H9 (cell line): ENCODE measurements around the gene CELF4. TPM values are rescaled to one million over a fixed set of nuclear protein-coding genes. Genes with fewer than 3 reads are reported as not detected.

Experiments used
- DNase-seq: peaks from one replicate; pipeline ENCODE4 v3.0.0-alpha.2; 2017
- H2AFZ ChIP-seq: one replicate; pipeline ENCODE4 v1.6.1; 2013; ENCODE audit warnings: mild to moderate bottlenecking, low read length, control low read depth, moderate library complexity
- H2AK5ac ChIP-seq: 2 replicates; pipeline ENCODE4 v1.6.1; 2013; ENCODE audit warnings: low read length, control low read depth, mixed read lengths; ENCODE audit not compliant: insufficient read length
- H2BK120ac ChIP-seq: one replicate; pipeline ENCODE4 v1.6.1; 2013; ENCODE audit warnings: low read depth, mild to moderate bottlenecking, low read length, control low read depth, inconsistent platforms; ENCODE audit not compliant: poor library complexity, severe bottlenecking
- H2BK12ac ChIP-seq: 2 replicates; pipeline ENCODE4 v1.6.1; 2013; ENCODE audit warnings: low read length, control low read depth, mixed read lengths, low read depth; ENCODE audit not compliant: insufficient read length
- H2BK15ac ChIP-seq: 2 replicates; pipeline ENCODE4 v1.6.1; 2013; ENCODE audit warnings: low read depth, low read length, control low read depth
- H2BK20ac ChIP-seq: one replicate; pipeline ENCODE4 v1.6.1; 2013; ENCODE audit warnings: low read depth, mild to moderate bottlenecking, low read length, control low read depth, inconsistent platforms; ENCODE audit not compliant: poor library complexity, severe bottlenecking
- H2BK5ac ChIP-seq: 2 replicates; pipeline ENCODE4 v1.6.1; 2013; ENCODE audit warnings: low read length, control low read depth, mixed read lengths; ENCODE audit not compliant: insufficient read length
- H3K14ac ChIP-seq: 2 replicates; pipeline ENCODE4 v1.6.1; 2013; ENCODE audit warnings: low read length, control low read depth; ENCODE audit not compliant: insufficient read depth
- H3K18ac ChIP-seq: 2 replicates; pipeline ENCODE4 v1.6.1; 2013; ENCODE audit warnings: low read depth, mild to moderate bottlenecking, mixed read lengths, low read length, control low read depth; ENCODE audit not compliant: insufficient read length
- H3K23ac ChIP-seq: 2 replicates; pipeline ENCODE4 v1.6.1; 2013; ENCODE audit warnings: low read length, control low read depth, mixed read lengths, low read depth; ENCODE audit not compliant: insufficient read length
- H3K23me2 ChIP-seq: 2 replicates; pipeline ENCODE4 v1.6.1; 2013; ENCODE audit warnings: low read depth, mild to moderate bottlenecking, mixed read lengths, low read length, control low read depth; ENCODE audit not compliant: insufficient read length, poor library complexity, severe bottlenecking
- H3K27ac ChIP-seq: 2 replicates; pipeline ENCODE4 v1.5.1; 2013; ENCODE audit warnings: low read length, control low read depth, mixed read lengths, low read depth; ENCODE audit not compliant: insufficient read length
- H3K27me3 ChIP-seq: 2 replicates; pipeline ENCODE4 v1.6.1; 2013; ENCODE audit warnings: low read length, control low read depth, inconsistent platforms; ENCODE audit not compliant: insufficient read depth
- H3K4ac ChIP-seq: 2 replicates; pipeline ENCODE4 v1.6.1; 2013; ENCODE audit warnings: low read depth, mild to moderate bottlenecking, control low read depth, inconsistent platforms, low read length, moderate library complexity
- H3K4me1 ChIP-seq: 2 replicates; pipeline ENCODE4 v1.6.1; 2013; ENCODE audit warnings: low read length, control low read depth, inconsistent platforms; ENCODE audit not compliant: insufficient read depth
- H3K4me2 ChIP-seq: 2 replicates; pipeline ENCODE4 v1.6.1; 2013; ENCODE audit warnings: low read length, control low read depth, mixed read lengths; ENCODE audit not compliant: insufficient read length, insufficient read depth
- H3K56ac ChIP-seq: 2 replicates; pipeline ENCODE4 v1.6.1; 2013; ENCODE audit warnings: low read depth, mild to moderate bottlenecking, mixed read lengths, low read length, control low read depth; ENCODE audit not compliant: insufficient read length
- H3K79me1 ChIP-seq: 2 replicates; pipeline ENCODE4 v1.6.1; 2013; ENCODE audit warnings: low read depth, mild to moderate bottlenecking, moderate library complexity, low read length, control low read depth, inconsistent platforms; ENCODE audit not compliant: insufficient read depth, poor library complexity, severe bottlenecking
- H3K79me2 ChIP-seq: 2 replicates; pipeline ENCODE4 v1.6.1; 2013; ENCODE audit warnings: low read length, control low read depth, inconsistent platforms; ENCODE audit not compliant: insufficient read depth
- H3K9ac ChIP-seq: 2 replicates; pipeline ENCODE4 v1.6.1; 2013; ENCODE audit warnings: low read length, control low read depth, mixed read lengths; ENCODE audit not compliant: insufficient read length; ENCODE audit errors: extremely low read depth
- H3K9me3 ChIP-seq: one replicate; pipeline ENCODE4 v1.6.1; 2013; ENCODE audit warnings: low read depth, low read length, inconsistent platforms; ENCODE audit not compliant: control insufficient read depth
- H3T11ph ChIP-seq: one replicate; pipeline ENCODE4 v1.6.1; 2013; ENCODE audit warnings: mild to moderate bottlenecking, low read length, control low read depth, inconsistent platforms
- H4K20me1 ChIP-seq: one replicate; pipeline ENCODE4 v1.6.1; 2013; ENCODE audit not compliant: control insufficient read depth, insufficient read length, insufficient read depth
- H4K5ac ChIP-seq: 2 replicates; pipeline ENCODE4 v1.6.1; 2013; ENCODE audit warnings: low read depth, mild to moderate bottlenecking, mixed read lengths, low read length, control low read depth; ENCODE audit not compliant: insufficient read length
- H4K8ac ChIP-seq: replicated peaks from 2 replicates; pipeline ENCODE4 v1.6.1; 2013; ENCODE audit warnings: low read length, control low read depth, mixed read lengths, low read depth; ENCODE audit not compliant: insufficient read length
- H4K91ac ChIP-seq: 2 replicates; pipeline ENCODE4 v1.6.1; 2013; ENCODE audit warnings: low read depth, mild to moderate bottlenecking, moderate library complexity, mixed read lengths, low read length, control low read depth; ENCODE audit not compliant: insufficient read length
- H3K27ac Mint-ChIP-seq, 3 experiments: 2 replicates in 2 of 3; 3 replicates in 1 of 3; pipeline ENCODE4 v1.8.0; 2020 to 2021; ENCODE audit warnings: mixed read lengths in 3 of 3, mild to moderate bottlenecking in 1 of 3, moderate library complexity in 1 of 3
- H3K27me3 Mint-ChIP-seq: 2 replicates; pipeline ENCODE4 v1.8.0; 2021; ENCODE audit warnings: low read depth, mild to moderate bottlenecking, moderate library complexity, mixed read lengths
- H3K36me3 Mint-ChIP-seq, 3 experiments: 2 replicates in 2 of 3; 3 replicates in 1 of 3; pipeline ENCODE4 v1.8.0; 2020 to 2021; ENCODE audit warnings: low read depth in 3 of 3, mixed read lengths in 3 of 3; ENCODE audit not compliant: insufficient read depth in 1 of 3
- H3K4me1 Mint-ChIP-seq, 2 experiments: 2 replicates each; pipeline ENCODE4 v1.8.0; 2020; ENCODE audit warnings: mixed read lengths in 2 of 2
- H3K4me3 Mint-ChIP-seq, 2 experiments: 2 replicates in 1 of 2; 3 replicates in 1 of 2; pipeline ENCODE4 v1.8.0; 2020 to 2021; ENCODE audit warnings: mild to moderate bottlenecking in 2 of 2, mixed read lengths in 2 of 2, moderate library complexity in 1 of 2
- H3K9me3 Mint-ChIP-seq, 2 experiments: 2 replicates in 1 of 2; 3 replicates in 1 of 2; pipeline ENCODE4 v1.8.0; 2020; ENCODE audit warnings: mild to moderate bottlenecking in 2 of 2, mixed read lengths in 2 of 2, moderate library complexity in 1 of 2
- whole genome bisulfite sequencing: extraction: QIAGEN DNeasy Blood & Tissue Kit; methylation state at CpG from one replicate; pipeline ENCODE4 v1.1.7; 2013; ENCODE audit warnings: missing lambda C conversion rate, low lambda C conversion rate, mixed read lengths; ENCODE audit not compliant: insufficient read length; ENCODE audit errors: extremely low coverage; 5-methylcytosine and 5-hydroxymethylcytosine counted together
- total RNA-seq: library from RNA; stranded (reverse); gene quantifications from 2 replicates; pipeline ENCODE4 v1.2.1, GENCODE V29; 2021
- TF ChIP-seq, protein P1 (sequence below): fragments of 200-600 bp; sonication (generic); conservative IDR thresholded peaks from 3 replicates; pipeline ENCODE4 v1.8.0; 2021; ENCODE audit warnings: antibody characterized with exemption, mild to moderate bottlenecking

The CELF4 gene
- total RNA-seq, 1 experiment from 2014 or later: 1.1 TPM

DNA sequence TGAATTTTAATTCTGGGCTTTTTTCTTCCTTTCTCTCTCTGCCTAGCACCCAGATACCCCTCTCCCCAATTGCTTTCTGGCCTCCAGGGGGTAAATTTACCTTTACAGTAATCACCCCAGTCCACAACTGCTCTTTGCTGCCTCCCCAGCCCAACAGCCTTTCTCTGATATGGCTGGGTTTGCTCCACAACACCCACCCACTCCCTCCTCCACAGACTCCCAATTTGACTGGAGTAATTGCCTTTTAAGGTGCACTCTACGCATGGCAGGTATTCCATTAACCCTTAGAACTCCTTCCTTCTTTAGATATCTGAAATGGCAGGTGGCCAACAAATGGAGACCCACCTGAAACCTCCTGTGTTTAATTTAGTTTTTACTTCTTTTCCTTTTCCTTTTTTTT, 3.6 kb downstream of the CELF4 start:
- no peak overlapping the region for H3K4me2 ChIP-seq
- no peak overlapping the region for H3K27ac ChIP-seq
- no peak overlapping the region for H2BK5ac ChIP-seq
- H3K4me1 ChIP-seq: no peaks in the 10 kb centered on the region; the same call in 1 of the 2 replicates
- H2BK15ac ChIP-seq: no peak overlapping the region
- no peak overlapping the region for H3K9ac ChIP-seq
- H3K14ac ChIP-seq: no peak overlapping the region
- H3K27ac Mint-ChIP-seq: no peak overlapping the region
- H4K5ac ChIP-seq: no peak overlapping the region
- no peaks in the 10 kb centered on the region for H3K79me2 ChIP-seq
- peaks cover 13 to 19% of the 10 kb centered on the region in 2 experiments for H3K4me1 Mint-ChIP-seq
- no peaks in the 10 kb centered on the region for H3K36me3 Mint-ChIP-seq
- no peak overlapping the region for H2BK20ac ChIP-seq
- no peak overlapping the region for H4K91ac ChIP-seq
- H3K23me2 ChIP-seq: peaks cover 15% of the 10 kb centered on the region
- H3K23ac ChIP-seq: no peak overlapping the region
- H3K27me3 Mint-ChIP-seq: peaks cover 92% of the 10 kb centered on the region
- no peak overlapping the region for H3K18ac ChIP-seq
- no peak overlapping the region for H4K8ac ChIP-seq
- H4K20me1 ChIP-seq: no peaks in the 10 kb centered on the region
- H3K79me1 ChIP-seq: no peaks in the 10 kb centered on the region
- H2AK5ac ChIP-seq: no peak overlapping the region
- no peaks in the 10 kb centered on the region for H3K9me3 Mint-ChIP-seq
- H3K4ac ChIP-seq: no peak overlapping the region
- H3T11ph ChIP-seq: no peak overlapping the region
- DNase-seq: no peak
- no peaks in the 10 kb centered on the region for H3K9me3 ChIP-seq
- H2BK12ac ChIP-seq: no peak overlapping the region
- no peak overlapping the region for H2AFZ ChIP-seq
- TF ChIP-seq, protein P1, sequence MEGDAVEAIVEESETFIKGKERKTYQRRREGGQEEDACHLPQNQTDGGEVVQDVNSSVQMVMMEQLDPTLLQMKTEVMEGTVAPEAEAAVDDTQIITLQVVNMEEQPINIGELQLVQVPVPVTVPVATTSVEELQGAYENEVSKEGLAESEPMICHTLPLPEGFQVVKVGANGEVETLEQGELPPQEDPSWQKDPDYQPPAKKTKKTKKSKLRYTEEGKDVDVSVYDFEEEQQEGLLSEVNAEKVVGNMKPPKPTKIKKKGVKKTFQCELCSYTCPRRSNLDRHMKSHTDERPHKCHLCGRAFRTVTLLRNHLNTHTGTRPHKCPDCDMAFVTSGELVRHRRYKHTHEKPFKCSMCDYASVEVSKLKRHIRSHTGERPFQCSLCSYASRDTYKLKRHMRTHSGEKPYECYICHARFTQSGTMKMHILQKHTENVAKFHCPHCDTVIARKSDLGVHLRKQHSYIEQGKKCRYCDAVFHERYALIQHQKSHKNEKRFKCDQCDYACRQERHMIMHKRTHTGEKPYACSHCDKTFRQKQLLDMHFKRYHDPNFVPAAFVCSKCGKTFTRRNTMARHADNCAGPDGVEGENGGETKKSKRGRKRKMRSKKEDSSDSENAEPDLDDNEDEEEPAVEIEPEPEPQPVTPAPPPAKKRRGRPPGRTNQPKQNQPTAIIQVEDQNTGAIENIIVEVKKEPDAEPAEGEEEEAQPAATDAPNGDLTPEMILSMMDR: no peak
- H3K4me3 Mint-ChIP-seq: no peak overlapping the region
- H2BK120ac ChIP-seq: no peak overlapping the region
- WGBS: no CpG with 5 or more reads among the region's 1 CpG
- H3K27me3 ChIP-seq: peaks cover 14% of the 10 kb centered on the region
- H3K56ac ChIP-seq: no peak overlapping the region
